ENCODE measurements around the gene EPB41L5. TPM values are rescaled to one million over a fixed set of nuclear protein-coding genes. Genes with fewer than 3 reads are reported as not detected.

The EPB41L5 gene
- total and polyA plus RNA-seq, 9 of the 15 experiments (the other 6 are each of a cell fraction or from before 2014, with no cell fraction given) = 2.3 to 14.1 (median 8.2) TPM

DNA sequence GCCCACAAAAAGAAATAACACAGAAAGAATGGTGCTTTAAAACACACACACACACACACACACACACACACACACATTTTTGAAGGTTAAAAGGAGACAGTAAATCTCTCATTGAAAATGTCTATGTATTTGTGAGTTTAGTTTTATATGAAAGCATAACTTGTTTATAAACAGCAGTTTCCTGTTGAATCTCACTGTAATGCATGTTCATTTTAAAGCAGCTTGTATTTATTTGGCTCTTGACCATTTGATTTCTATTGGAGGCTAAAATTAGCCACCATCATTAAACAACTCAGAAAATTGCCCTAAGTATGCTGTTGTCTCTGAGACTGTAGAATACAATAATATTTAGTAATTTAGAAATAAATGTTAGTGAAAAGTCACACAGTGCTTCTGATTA, 115.3 kb downstream of the EPB41L5 start:
- FAIRE-seq (no peak), ATAC-seq (no peak), DNase-seq (ENCODE audit: extremely low read depth in 1 of 4, low spot score in 3 of 4) (no peak)
- H4K20me1 ChIP-seq (replicated peaks; ENCODE audit: control insufficient read depth, insufficient read depth, low read length) = no peaks in the 10 kb centered on the region
- H3K36me3 ChIP-seq (ENCODE audit: control insufficient read depth, insufficient read depth, low read length) = no peaks in the 10 kb centered on the region
- H3K4me1 ChIP-seq (replicated peaks in 1 of 2; ENCODE audit: control insufficient read depth in 2 of 2, insufficient read depth in 2 of 2, low read length in 2 of 2) = no peaks in the 10 kb centered on the region
- no TSS peak for BruUV-seq (replicated peaks)
- H3K79me2 ChIP-seq (ENCODE audit: control insufficient read depth, insufficient read depth, low read length) = no peaks in the 10 kb centered on the region
- H3K9me3 ChIP-seq (replicated peaks; ENCODE audit: control insufficient read depth, insufficient read depth, low read depth, low read length) = no peaks in the 10 kb centered on the region
- intact Hi-C loops (cut with micrococcal nuclease) (no loop called here), in situ Hi-C loops (cut with MboI) (no loop called here)
- no peaks in the 10 kb centered on the region for H3K27me3 ChIP-seq (ENCODE audit: control insufficient read depth in 2 of 2, insufficient read depth in 2 of 2, low read length in 2 of 2)
- ChIA-PET POLR2A (no interaction called here), CTCF (ENCODE audit: low intra/inter-chr PET ratio) (no interaction called here)
- no peak overlapping the region for H3K9ac ChIP-seq (ENCODE audit: insufficient read depth in 1 of 2, low read depth in 2 of 2, low read length in 2 of 2)
- H3K4me2 ChIP-seq (ENCODE audit: insufficient read depth, low read length) = no peak overlapping the region
- H3K27ac ChIP-seq (ENCODE audit: extremely low read depth, low read depth, low read length) = no peak overlapping the region
- no peak overlapping the region for H3K4me3 ChIP-seq
- H3K9me1 ChIP-seq (ENCODE audit: control insufficient read depth, insufficient read depth, low read length) = no peaks in the 10 kb centered on the region
- TF ChIP-seq ZNF133 (CRISPR knock-in tag; IDR thresholded peaks at IDR 0.05) = no peak
- TF ChIP-seq, protein P1, sequence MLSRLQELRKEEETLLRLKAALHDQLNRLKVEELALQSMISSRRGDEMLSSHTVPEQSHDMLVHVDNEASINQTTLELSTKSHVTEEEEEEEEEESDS (CRISPR knock-in tag; IDR thresholded peaks at IDR 0.05) = no peak
- TF ChIP-seq, protein P2, sequence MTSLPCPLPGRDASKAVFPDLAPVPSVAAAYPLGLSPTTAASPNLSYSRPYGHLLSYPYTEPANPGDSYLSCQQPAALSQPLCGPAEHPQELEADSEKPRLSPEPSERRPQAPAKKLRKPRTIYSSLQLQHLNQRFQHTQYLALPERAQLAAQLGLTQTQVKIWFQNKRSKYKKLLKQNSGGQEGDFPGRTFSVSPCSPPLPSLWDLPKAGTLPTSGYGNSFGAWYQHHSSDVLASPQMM (CRISPR knock-in tag; IDR thresholded peaks at IDR 0.05) = no peak
- H2AFZ ChIP-seq (ENCODE audit: low read depth, low read length) = no peak overlapping the region

DNA sequence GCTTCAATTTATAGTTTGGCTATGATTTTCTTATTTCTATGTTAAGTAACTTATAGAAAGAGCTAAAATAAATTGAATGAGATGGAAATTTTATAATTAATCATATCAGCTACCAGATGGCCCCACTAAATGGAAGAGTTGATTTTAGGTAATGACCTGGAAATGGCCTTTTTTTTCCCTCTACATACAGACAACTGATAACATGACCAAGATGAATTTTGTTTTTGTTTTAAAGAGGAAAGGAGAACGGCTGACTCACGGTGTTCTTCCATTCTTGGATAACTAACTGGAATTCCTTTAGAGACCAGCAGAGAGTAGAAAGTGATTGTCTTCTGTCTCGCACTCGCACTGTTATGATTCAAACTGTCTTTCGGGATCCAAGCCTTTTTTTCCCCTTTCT, 119.3 kb downstream of the EPB41L5 start:
- Histone ChIP-seq H3K9me3 (replicated peaks; ENCODE audit: control insufficient read depth, insufficient read depth, low read depth, low read length) (no peaks in the 10 kb centered on the region; the same call in 1 of the 2 replicates), H3K27me3 (ENCODE audit: control insufficient read depth in 2 of 2, insufficient read depth in 2 of 2, low read length in 2 of 2) (no peaks in the 10 kb centered on the region), H2AFZ (ENCODE audit: low read depth, low read length) (no peak overlapping the region), H3K4me3 (no peak overlapping the region), H3K27ac (ENCODE audit: extremely low read depth, low read depth, low read length) (no peak overlapping the region), H3K4me1 (replicated peaks in 1 of 2; ENCODE audit: control insufficient read depth in 2 of 2, insufficient read depth in 2 of 2, low read length in 2 of 2) (no peaks in the 10 kb centered on the region), H3K36me3 (ENCODE audit: control insufficient read depth, insufficient read depth, low read length) (no peaks in the 10 kb centered on the region), H3K79me2 (ENCODE audit: control insufficient read depth, insufficient read depth, low read length) (no peaks in the 10 kb centered on the region), H3K9me1 (ENCODE audit: control insufficient read depth, insufficient read depth, low read length) (no peaks in the 10 kb centered on the region), H3K4me2 (ENCODE audit: insufficient read depth, low read length) (no peak overlapping the region), H3K9ac (ENCODE audit: insufficient read depth in 1 of 2, low read depth in 2 of 2, low read length in 2 of 2) (no peak overlapping the region), H4K20me1 (replicated peaks; ENCODE audit: control insufficient read depth, insufficient read depth, low read length) (no peaks in the 10 kb centered on the region)
- intact Hi-C loops (cut with micrococcal nuclease) (no loop called here), in situ Hi-C loops (cut with MboI) (no loop called here)
- TF ChIP-seq IRF2 (CRISPR knock-in tag; IDR thresholded peaks at IDR 0.05) (no peak), ZNF316 (IDR thresholded peaks at IDR 0.05) (peak; percentile 4; the same call in 1 of the 2 replicates), C11orf30 (IDR thresholded peaks at IDR 0.05; ENCODE audit: low read depth) (peak; percentile 48), NFE2 (IDR thresholded peaks at IDR 0.05; ENCODE audit: low read depth) (0 out of 2 replicates have a peak, but pooled peaks have one; percentile 26), MAFG (tag; conservative IDR thresholded peaks at IDR 0.05) (peak; percentile 33; the same call in 1 of the 2 replicates)
- TF ChIP-seq, protein P3, sequence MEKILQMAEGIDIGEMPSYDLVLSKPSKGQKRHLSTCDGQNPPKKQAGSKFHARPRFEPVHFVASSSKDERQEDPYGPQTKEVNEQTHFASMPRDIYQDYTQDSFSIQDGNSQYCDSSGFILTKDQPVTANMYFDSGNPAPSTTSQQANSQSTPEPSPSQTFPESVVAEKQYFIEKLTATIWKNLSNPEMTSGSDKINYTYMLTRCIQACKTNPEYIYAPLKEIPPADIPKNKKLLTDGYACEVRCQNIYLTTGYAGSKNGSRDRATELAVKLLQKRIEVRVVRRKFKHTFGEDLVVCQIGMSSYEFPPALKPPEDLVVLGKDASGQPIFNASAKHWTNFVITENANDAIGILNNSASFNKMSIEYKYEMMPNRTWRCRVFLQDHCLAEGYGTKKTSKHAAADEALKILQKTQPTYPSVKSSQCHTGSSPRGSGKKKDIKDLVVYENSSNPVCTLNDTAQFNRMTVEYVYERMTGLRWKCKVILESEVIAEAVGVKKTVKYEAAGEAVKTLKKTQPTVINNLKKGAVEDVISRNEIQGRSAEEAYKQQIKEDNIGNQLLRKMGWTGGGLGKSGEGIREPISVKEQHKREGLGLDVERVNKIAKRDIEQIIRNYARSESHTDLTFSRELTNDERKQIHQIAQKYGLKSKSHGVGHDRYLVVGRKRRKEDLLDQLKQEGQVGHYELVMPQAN (IDR thresholded peaks at IDR 0.05; ENCODE audit: borderline replicate concordance) = no peak
- DNase-seq (ENCODE audit: extremely low read depth in 1 of 4, low spot score in 3 of 4) (peak in 1 of 4 experiments; percentile 6), FAIRE-seq (peak; percentile 55), ATAC-seq (no peak)
- no TSS peak for BruUV-seq (replicated peaks)
- POLR2A ChIA-PET = interaction anchor here (2.4 kb wide), 1 partner anchor 10 kb away, joined by 7 read pairs; no protein-coding TSS in a partner anchor
- CTCF ChIA-PET (ENCODE audit: low intra/inter-chr PET ratio) = no interaction called here
- 44% methylated on average over 5 of the region's 5 CpGs for WGBS (ENCODE audit: insufficient coverage, low coverage, missing lambda C conversion rate)
